GM23248 (cell line): ENCODE data around the gene HNMT.

ENCODE experiments used
- EZH2 ChIP-seq: fragments of 200-600 bp; sonication (generic); IDR thresholded peaks from 2 replicates; pipeline ENCODE4 v1.6.1; 2018; ENCODE audit warnings: antibody characterized with exemption, mild to moderate bottlenecking; ENCODE audit not compliant: insufficient read depth, poor library complexity, severe bottlenecking
- EZH2phosphoT487 ChIP-seq: fragments of 200-600 bp; sonication (generic); IDR thresholded peaks from 2 replicates; pipeline ENCODE4 v1.6.1; 2018; ENCODE audit warnings: antibody characterized with exemption, moderate library complexity, mild to moderate bottlenecking, low read depth; ENCODE audit not compliant: insufficient read depth

DNA sequence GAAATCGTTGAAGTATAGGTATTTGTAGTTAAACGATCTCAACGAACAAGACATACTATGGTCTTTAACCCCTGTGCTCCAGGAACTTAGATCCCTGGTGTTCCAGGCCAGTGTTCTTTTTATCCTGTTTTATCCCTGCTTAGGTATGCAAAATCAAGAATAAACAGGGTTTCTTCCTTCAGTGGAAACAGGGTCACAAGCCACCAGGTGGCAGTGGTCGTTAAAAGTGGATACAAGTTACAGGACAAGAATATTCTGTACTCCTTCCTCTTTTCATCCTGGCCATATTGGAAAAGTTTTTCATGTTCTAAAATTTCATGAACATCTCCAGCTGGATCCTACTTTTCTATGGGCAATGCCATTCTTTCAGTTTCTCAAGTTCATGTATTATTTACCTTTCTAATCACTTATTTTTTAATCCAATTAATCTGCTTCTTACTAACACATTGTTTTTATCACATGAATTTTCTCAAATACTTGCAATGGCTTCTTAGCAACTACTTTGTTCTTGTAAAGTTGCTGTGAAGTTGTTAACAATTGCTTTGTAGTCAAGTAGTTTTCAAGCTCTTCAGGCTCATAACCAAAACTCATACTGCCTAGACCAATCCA, 16.4 kb upstream of the HNMT start:
- no peak for TF ChIP-seq EZH2
- no peak for TF ChIP-seq EZH2phosphoT487
